Stimulated activated CD8-positive, alpha-beta memory T cell treated with anti-CD3 and anti-CD28 coated beads, Interleukin-7, amount 100 ng/mL, for 1 hour (primary cell): Measurements from ENCODE around the gene GRHPR.

Experiments
- DNase-seq, 2 donors: peaks; one replicate each; pipeline ENCODE4 v3.0.0-alpha.2; 2020; ENCODE audit warnings: low read depth in 2 of 2

GRHPR gene

GRCh38 chr9:37480759-37481158, 58.3 kb downstream of the GRHPR start:
- DNase-seq = no peak

GRCh38 chr9:37485389-37486255, 63.1 kb downstream of the GRHPR start, which contains the start of gene POLR1E:
Gene POLR1E, plus strand, starts transcription at chr9:37485948. Its CDS starts 100 bp downstream, at chr9:37486048.
- DNase-seq = peak; percentile 93 to 96

- DNase-seq = no peak
Measured at GRCh38 chr9:37486256-37486615, 63.7 kb downstream of the GRHPR start.
